T-cell (primary cell): ENCODE data around the gene ASCL2. TPM values are rescaled to one million over a fixed set of nuclear protein-coding genes. Genes with fewer than 3 reads are reported as not detected.

Source experiments
- ATAC-seq, 4 experiments: fragments of 200-7000 bp in 3 of 4; fragments of 150-1000 bp in 1 of 4; cut with Tn5 transposase; replicated peaks in 1 of 4; 1 replicate in 3 of 4; 2 replicates in 1 of 4; pipeline ENCODE4 v1.10.0; 2021; ENCODE audit warnings: moderate library complexity in 3 of 4, mild to moderate bottlenecking in 2 of 4, moderate number of reproducible peaks in 1 of 4
- CTCF ChIA-PET, 2 donors: fragments of 300-600 bp; sonication (Branson Sonifier 250); formaldehyde crosslinking; loops; one replicate each; lab custom pipeline; 2022; ENCODE audit warnings: antibody characterized with exemption in 2 of 2; lab: Charles Lee
- POLR2A ChIA-PET, 2 donors: fragments of 300-600 bp; sonication (Branson Sonifier 250); formaldehyde crosslinking; loops; one replicate each; lab custom pipeline; 2022; ENCODE audit warnings: antibody characterized with exemption in 2 of 2; lab: Charles Lee
- DNase-seq, 35 experiments: peaks; one replicate each; pipeline versions ENCODE4 v3.0.0 to v3.0.0-alpha.2; 2013 to 2023
- H3K27ac ChIP-seq: one replicate; pipeline ENCODE4 v1.5.1; 2013; ENCODE audit warnings: low read length
- H3K27me3 ChIP-seq, 2 experiments: replicated peaks in 1 of 2; 1 replicate in 1 of 2; 2 replicates in 1 of 2; pipeline versions ENCODE4 v1.6.1 to v1.7.0; 2013; ENCODE audit warnings: low read length in 1 of 2, mixed read lengths in 1 of 2; ENCODE audit not compliant: control insufficient read depth in 2 of 2, insufficient read depth in 2 of 2; ENCODE audit errors: extremely low read depth in 1 of 2
- H3K36me3 ChIP-seq, 2 donors: 1 replicate in 1 of 2; 2 replicates in 1 of 2; pipeline versions ENCODE4 v1.6.1 to v1.7.0; 2013; ENCODE audit warnings: low read length in 1 of 2; ENCODE audit not compliant: control insufficient read depth in 2 of 2, insufficient read depth in 1 of 2; ENCODE audit errors: extremely low read depth in 1 of 2
- H3K4me1 ChIP-seq, 2 experiments: 1 replicate in 1 of 2; 2 replicates in 1 of 2; pipeline versions ENCODE4 v1.6.1 to v1.7.0; 2013; ENCODE audit warnings: low read length in 2 of 2, mixed read lengths in 1 of 2; ENCODE audit not compliant: insufficient read depth in 2 of 2, control insufficient read depth in 1 of 2; ENCODE audit errors: extremely low read depth in 1 of 2
- H3K4me3 ChIP-seq, 2 donors: 1 replicate in 1 of 2; 2 replicates in 1 of 2; pipeline versions ENCODE4 v1.5.1 to v1.7.0; 2013; ENCODE audit warnings: mild to moderate bottlenecking in 2 of 2, low read length in 1 of 2, moderate library complexity in 1 of 2; ENCODE audit not compliant: control insufficient read depth in 1 of 2; ENCODE audit errors: extremely low read depth in 1 of 2
- H3K9me3 ChIP-seq: 2 replicates; pipeline ENCODE4 v1.7.0; 2013
- H3K27ac Mint-ChIP-seq, 2 donors: one replicate each; pipeline ENCODE4 v1.8.0; 2020 to 2021; ENCODE audit warnings: mild to moderate bottlenecking in 2 of 2, mixed read lengths in 2 of 2
- H3K27me3 Mint-ChIP-seq, 2 donors: one replicate each; pipeline ENCODE4 v1.8.0; 2021 to 2022; ENCODE audit warnings: mixed read lengths in 2 of 2
- H3K36me3 Mint-ChIP-seq: one replicate; pipeline ENCODE4 v1.8.0; 2021; ENCODE audit warnings: mixed read lengths
- H3K4me1 Mint-ChIP-seq, 3 donors: one replicate each; pipeline ENCODE4 v1.8.0; 2020 to 2022; ENCODE audit warnings: mixed read lengths in 3 of 3, mild to moderate bottlenecking in 1 of 3
- H3K4me3 Mint-ChIP-seq, 3 donors: one replicate each; pipeline ENCODE4 v1.8.0; 2020 to 2022; ENCODE audit warnings: mild to moderate bottlenecking in 3 of 3, mixed read lengths in 3 of 3, moderate library complexity in 3 of 3
- H3K9me3 Mint-ChIP-seq, 3 donors: one replicate each; pipeline ENCODE4 v1.8.0; 2020 to 2022; ENCODE audit warnings: mixed read lengths in 3 of 3
- WGBS: methylation state at CpG from one replicate; pipeline ENCODE4 v1.1.5; 2013; ENCODE audit warnings: missing lambda C conversion rate; ENCODE audit not compliant: insufficient coverage; 5-methylcytosine and 5-hydroxymethylcytosine counted together
- total RNA-seq, 35 experiments: library from RNA in 6 of 35; stranded (reverse) in 6 of 35; fragments of 120-200 nt in 1 of 35; gene quantifications; one replicate each; pipeline versions ENCODE4 v1.2.1 to v1.2.4 and lab custom pipeline; 2013 to 2026

The ASCL2 gene
- total RNA-seq, 5 donors from 2014 or later (not counting 1 experiment from before 2014, with no cell fraction given), result 0.29 to 1.3 (median 0.51) TPM

GRCh38 chr11:2305788-2306451 lies 35.5 kb upstream of the ASCL2 start:
- Mint-ChIP-seq H3K27ac (peak overlapping the region; percentile 98 to 99), H3K9me3 (no peaks in the 10 kb centered on the region), H3K36me3 (no peaks in the 10 kb centered on the region), H3K4me1 (peaks cover 35 to 56% (median 53%) of the 10 kb centered on the region in 3 donors), H3K27me3 (no peaks in the 10 kb centered on the region), H3K4me3 (peak overlapping the region; percentile 63 to 98 (median 69))
- WGBS, result 14% methylated on average over 2 of the region's 12 CpGs
- ChIA-PET POLR2A (interaction anchor here (0.5 to 0.6 kb wide), 2 partner anchors 111 to 741 kb away, joined by 3 read pairs; no protein-coding TSS in a partner anchor), CTCF (interaction anchor here (0.6 to 4.4 kb wide), 9 partner anchors 48 to 659 kb away, joined by 3 to 42 read pairs (median 4); no protein-coding TSS in a partner anchor)
- peaks cover 0 to 10% of the 10 kb centered on the region in 2 donors for H3K36me3 ChIP-seq
- H3K4me1 ChIP-seq, result peaks cover 31 to 83% of the 10 kb centered on the region in 2 experiments
- H3K4me3 ChIP-seq, result peak overlapping the region; percentile 51
- H3K9me3 ChIP-seq, result no peaks in the 10 kb centered on the region
- H3K27ac ChIP-seq, result peak overlapping the region; percentile 86
- no peaks in the 10 kb centered on the region for H3K27me3 ChIP-seq
- DNase-seq (peak in 13 of 35 experiments; percentile 16 to 50 (median 25)), ATAC-seq (peak in 3 of 4 experiments; percentile 3 to 27 (median 3))

DNA sequence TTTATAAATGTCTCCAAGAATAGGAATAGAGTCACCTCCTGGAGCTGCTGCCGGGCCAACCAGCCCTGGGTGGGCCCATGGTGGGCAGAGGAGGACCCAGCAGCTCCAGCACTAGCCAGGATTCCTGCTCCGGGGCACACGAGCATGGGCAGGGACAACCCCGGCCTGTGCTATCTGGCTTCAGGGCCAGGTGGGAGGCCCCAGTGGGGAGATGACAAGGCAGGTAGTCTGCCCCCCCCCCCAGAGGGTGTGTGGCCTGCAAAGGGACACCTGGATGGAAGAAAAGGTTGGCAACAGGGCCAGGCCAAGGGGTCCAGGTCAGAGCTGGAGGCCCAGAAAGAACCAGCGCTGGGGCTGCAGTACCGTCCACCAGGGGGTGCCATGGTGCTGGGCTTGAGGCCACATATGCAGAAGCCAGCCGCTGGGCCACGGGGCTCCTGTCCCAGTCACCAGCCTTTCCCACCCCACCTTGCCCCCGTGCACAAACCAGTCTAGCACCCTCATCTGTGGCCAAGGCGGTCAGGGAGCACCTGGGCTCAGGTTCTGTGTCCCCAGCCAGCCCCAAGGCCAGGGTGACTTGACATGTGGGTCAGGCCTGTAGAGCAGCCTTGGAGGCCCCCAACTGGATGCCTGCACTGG lies 34.9 kb upstream of the ASCL2 start:
- Histone ChIP-seq H3K4me1 (peaks cover 35 to 83% of the 10 kb centered on the region in 2 experiments), H3K27ac (peak overlapping the region; percentile 86), H3K9me3 (no peaks in the 10 kb centered on the region), H3K36me3 (peaks cover 0 to 10% of the 10 kb centered on the region in 2 donors), H3K4me3 (peak overlapping the region; percentile 51), H3K27me3 (no peaks in the 10 kb centered on the region)
- CTCF ChIA-PET, result interaction anchor here (0.5 to 4.4 kb wide), 9 partner anchors 11 to 660 kb away, joined by 3 to 42 read pairs (median 4); no protein-coding TSS in a partner anchor
- Mint-ChIP-seq H3K27ac (peak overlapping the region; percentile 98 to 99), H3K4me3 (peak overlapping the region; percentile 63 to 98 (median 69)), H3K36me3 (no peaks in the 10 kb centered on the region), H3K27me3 (no peaks in the 10 kb centered on the region), H3K4me1 (peaks cover 40 to 59% (median 58%) of the 10 kb centered on the region in 3 donors), H3K9me3 (no peaks in the 10 kb centered on the region)
- peak; percentile 39 to 89 (median 75) for DNase-seq
- POLR2A ChIA-PET, result interaction anchor here (0.5 to 0.6 kb wide), 2 partner anchors 112 to 741 kb away, joined by 3 read pairs; no protein-coding TSS in a partner anchor
- WGBS, result 4% methylated on average over 7 of the region's 10 CpGs
- peak; percentile 43 to 63 (median 50) for ATAC-seq

GRCh38 chr11:2304506-2305139 lies 34.2 kb upstream of the ASCL2 start:
- no peaks in the 10 kb centered on the region for H3K27me3 Mint-ChIP-seq
- Histone ChIP-seq H3K9me3 (no peaks in the 10 kb centered on the region), H3K27me3 (no peaks in the 10 kb centered on the region), H3K4me3 (peak overlapping the region; percentile 51), H3K4me1 (peaks cover 37 to 87% of the 10 kb centered on the region in 2 experiments), H3K27ac (peak overlapping the region; percentile 74), H3K36me3 (peaks cover under 1 to 10% of the 10 kb centered on the region in 2 donors)
- ATAC-seq (no peak), DNase-seq (peak in 2 of 35 experiments; percentile 5 to 12)
- ChIA-PET CTCF (interaction anchor here (0.5 to 4.4 kb wide), 7 partner anchors 10 to 134 kb away, joined by 3 to 42 read pairs (median 5); no protein-coding TSS in a partner anchor), POLR2A (no interaction called here)
- 92% methylated on average over 10 of the region's 14 CpGs for WGBS
- peaks cover 42 to 61% (median 60%) of the 10 kb centered on the region in 3 donors for H3K4me1 Mint-ChIP-seq
- peak overlapping the region; percentile 24 to 98 (median 63) for H3K4me3 Mint-ChIP-seq
- no peaks in the 10 kb centered on the region for H3K9me3 Mint-ChIP-seq
- no peaks in the 10 kb centered on the region for H3K36me3 Mint-ChIP-seq
- peak overlapping the region; percentile 98 to 99 for H3K27ac Mint-ChIP-seq

GRCh38 chr11:2303627-2304505 lies 33.5 kb upstream of the ASCL2 start:
- H3K4me1 Mint-ChIP-seq, result peaks cover 48 to 69% (median 68%) of the 10 kb centered on the region in 3 donors
- H3K27ac ChIP-seq, result peak overlapping the region; percentile 74
- no peak for ATAC-seq
- CTCF ChIA-PET, result interaction anchor here (0.5 to 4.4 kb wide), 6 partner anchors 9 to 1578 kb away, joined by 3 to 42 read pairs (median 4); no protein-coding TSS in a partner anchor
- peak overlapping the region; percentile 96 to 99 for H3K27ac Mint-ChIP-seq
- peak overlapping the region; percentile 76 to 81 for H3K4me3 ChIP-seq
- peaks cover 44 to 93% of the 10 kb centered on the region in 2 experiments for H3K4me1 ChIP-seq
- peak in 1 of 35 experiments; percentile 13 for DNase-seq
- WGBS, result 96% methylated on average over 7 of the region's 15 CpGs
- no peaks in the 10 kb centered on the region for H3K36me3 Mint-ChIP-seq
- H3K9me3 ChIP-seq, result no peaks in the 10 kb centered on the region
- H3K9me3 Mint-ChIP-seq, result no peaks in the 10 kb centered on the region
- no peaks in the 10 kb centered on the region for H3K27me3 Mint-ChIP-seq
- H3K36me3 ChIP-seq, result peaks cover 5 to 13% of the 10 kb centered on the region in 2 donors
- H3K4me3 Mint-ChIP-seq, result peak overlapping the region; percentile 89 to 98 (median 92)
- no peaks in the 10 kb centered on the region for H3K27me3 ChIP-seq
- POLR2A ChIA-PET, result no interaction called here

DNA sequence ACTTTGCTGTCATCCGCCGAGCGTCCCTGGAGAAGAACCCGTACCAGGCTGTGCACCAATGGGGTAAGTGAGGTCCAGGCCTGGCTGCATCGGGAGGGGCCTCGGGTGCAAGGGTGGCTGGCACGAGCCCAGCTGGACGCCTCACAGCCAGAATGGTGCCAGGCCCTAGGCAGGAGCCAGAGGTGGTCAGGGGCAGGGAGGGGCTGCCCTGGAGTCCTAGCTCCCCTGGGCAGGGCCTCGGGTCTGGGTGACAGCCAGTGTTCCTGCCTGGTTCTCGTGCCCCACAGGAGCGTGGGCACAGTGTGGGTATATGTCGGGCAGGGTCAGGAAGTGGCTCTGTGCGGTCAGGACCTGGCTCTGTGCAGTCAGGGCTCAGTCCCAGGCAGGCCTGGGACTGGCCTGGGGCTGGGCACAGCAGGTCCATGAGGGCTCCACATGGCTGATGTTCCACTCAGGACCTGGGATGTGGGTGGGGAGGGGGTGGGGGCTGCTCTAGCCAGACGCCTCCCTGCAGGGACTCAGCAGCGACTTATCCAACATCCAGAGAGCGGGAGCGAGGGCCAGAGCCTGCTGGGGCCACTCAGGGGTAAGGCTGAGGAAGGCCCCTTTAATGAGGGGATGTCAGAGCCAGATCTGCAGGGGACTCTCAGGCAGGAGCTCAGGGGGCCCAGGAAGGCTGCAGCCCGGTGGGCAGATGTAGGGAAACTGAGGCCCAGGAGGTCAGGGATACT lies 32.7 kb upstream of the ASCL2 start:
- ChIA-PET POLR2A (no interaction called here), CTCF (interaction anchor here (1.5 to 4.4 kb wide), 3 partner anchors 117 to 118 kb away, joined by 7 to 42 read pairs (median 16); no protein-coding TSS in a partner anchor)
- DNase-seq (peak in 1 of 35 experiments; percentile 32), ATAC-seq (no peak)
- H3K9me3 Mint-ChIP-seq, result no peaks in the 10 kb centered on the region
- H3K27ac ChIP-seq, result peak overlapping the region; percentile 74
- H3K27ac Mint-ChIP-seq, result peak overlapping the region; percentile 96 to 99
- no peaks in the 10 kb centered on the region for H3K36me3 Mint-ChIP-seq
- H3K4me1 Mint-ChIP-seq, result peaks cover 48 to 72% (median 72%) of the 10 kb centered on the region in 3 donors
- H3K4me3 ChIP-seq, result peak overlapping the region; percentile 76 to 81
- H3K4me3 Mint-ChIP-seq, result peak overlapping the region; percentile 89 to 98 (median 92)
- H3K9me3 ChIP-seq, result no peaks in the 10 kb centered on the region
- WGBS, result 17% methylated on average over 18 of the region's 18 CpGs
- peaks cover 5 to 20% of the 10 kb centered on the region in 2 donors for H3K36me3 ChIP-seq
- H3K27me3 Mint-ChIP-seq, result no peaks in the 10 kb centered on the region
- peaks cover 44 to 97% of the 10 kb centered on the region in 2 experiments for H3K4me1 ChIP-seq
- no peaks in the 10 kb centered on the region for H3K27me3 ChIP-seq
